Measurements from ENCODE around the gene CDH23.

CDH23 gene

GRCh38 chr10:71494476-71494875 is 97.8 kb downstream of the CDH23 start:
- no peak for DNase-seq

- DNase-seq = no peak
These were observed 98.3 kb downstream of the CDH23 start for GRCh38 chr10:71494980-71495381.

DNA sequence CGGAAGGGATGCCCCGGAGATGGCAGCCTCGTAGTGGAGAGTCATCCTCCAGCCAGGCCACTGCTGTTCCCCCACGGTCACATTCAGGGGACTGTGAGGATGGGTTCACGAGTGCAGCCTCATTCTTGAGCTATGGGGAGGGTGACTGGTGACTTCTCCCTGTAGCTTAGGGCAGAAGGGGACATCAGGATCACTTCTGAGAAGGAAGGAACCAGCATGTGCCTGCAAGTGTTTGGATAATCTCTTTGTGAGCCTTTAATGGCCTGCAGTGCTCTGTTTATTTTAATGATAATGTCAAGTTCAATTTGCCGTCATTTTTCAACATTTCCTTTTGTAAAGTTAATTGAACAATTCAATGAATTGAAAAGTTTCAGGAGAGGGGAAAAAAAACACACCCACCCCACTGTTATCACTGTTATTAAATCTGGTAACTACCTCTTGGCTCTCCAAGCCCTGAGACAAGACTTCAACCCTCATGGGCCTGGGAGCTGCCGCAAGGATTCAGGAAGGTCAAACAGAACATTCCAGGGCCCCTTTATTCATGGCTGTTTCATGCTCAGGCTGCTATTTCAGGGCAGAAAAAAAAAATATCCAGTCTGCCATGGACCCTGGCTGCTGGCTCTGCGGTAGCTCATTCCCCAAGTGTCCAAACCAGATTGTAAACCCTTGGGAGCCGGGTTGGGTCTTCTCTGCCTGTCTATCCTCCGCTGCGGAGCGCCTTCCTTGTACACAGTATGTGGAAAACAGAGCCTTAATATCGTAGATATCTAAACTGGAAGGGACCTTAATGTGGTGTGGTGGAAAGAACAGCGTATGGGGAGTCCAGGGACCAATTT is 100.4 kb downstream of the CDH23 start:
- no peak for DNase-seq

- no peak for DNase-seq
These were observed 101.1 kb downstream of the CDH23 start for GRCh38 chr10:71497763-71498326.

DNA sequence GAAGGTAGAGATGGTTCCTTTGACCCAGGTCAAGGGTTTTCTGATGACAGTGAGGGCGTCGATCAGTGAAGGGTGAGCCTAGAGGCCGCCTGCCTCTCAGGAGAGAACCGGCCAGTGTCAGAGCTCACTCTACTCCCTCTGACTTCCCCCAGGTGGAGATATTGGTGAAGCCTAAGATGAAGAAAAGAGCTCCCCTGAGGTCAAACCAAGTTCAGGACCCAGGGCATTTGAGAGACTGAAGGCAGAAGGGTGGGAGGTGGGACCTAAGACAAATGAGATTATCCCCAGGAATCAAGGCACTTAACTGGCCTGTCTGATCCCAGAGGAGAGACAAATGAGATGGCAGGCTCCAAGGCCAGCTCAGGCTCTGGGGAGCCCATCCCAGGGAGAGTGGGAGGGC is 104.7 kb downstream of the CDH23 start:
- DNase-seq = no peak

GRCh38 chr10:71502190-71502589 is 105.5 kb downstream of the CDH23 start:
- DNase-seq = no peak

- no peak for DNase-seq
These were observed 106.1 kb downstream of the CDH23 start for GRCh38 chr10:71502851-71503250.

DNA sequence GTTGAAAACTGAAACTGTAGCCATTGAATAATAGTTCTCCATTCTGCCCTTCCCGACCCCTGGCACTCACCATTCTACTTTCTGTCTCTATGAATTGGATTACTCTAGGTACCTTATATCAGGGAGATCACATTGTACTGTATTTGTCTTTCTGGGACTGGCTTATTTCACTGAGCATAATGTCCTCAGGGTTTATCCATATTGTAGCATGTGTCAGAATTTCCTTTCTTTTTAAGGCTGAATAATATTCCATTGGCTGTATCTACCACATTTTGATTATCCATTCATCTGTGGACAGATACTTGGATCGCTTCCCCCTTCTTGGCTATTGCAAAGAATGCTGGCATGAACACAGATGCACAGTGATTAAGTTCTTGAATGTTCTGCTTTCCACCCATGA is 107.4 kb downstream of the CDH23 start:
- DNase-seq = no peak

GRCh38 chr10:71504570-71504969 is 107.8 kb downstream of the CDH23 start:
- DNase-seq = no peak

DNA sequence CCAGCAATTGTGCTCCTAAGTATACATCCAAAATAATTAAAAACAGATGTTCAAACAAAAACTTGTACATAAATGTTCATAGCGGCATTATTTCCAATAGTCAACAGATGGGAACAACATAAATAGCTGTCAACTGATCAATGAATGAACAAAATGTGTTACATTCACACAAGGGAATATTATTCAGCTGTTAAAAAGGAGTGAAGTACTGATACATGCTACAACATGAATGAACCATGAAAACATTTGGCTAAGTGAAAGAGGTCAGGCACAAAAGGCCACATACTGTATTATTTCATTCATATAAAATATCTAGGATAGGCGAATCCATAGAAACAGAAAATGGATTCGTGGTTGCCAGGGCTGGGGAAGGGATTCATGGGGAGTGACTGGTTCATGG is 109.1 kb downstream of the CDH23 start:
- no peak for DNase-seq

- no peak for DNase-seq
These were observed 112.7 kb downstream of the CDH23 start for GRCh38 chr10:71509444-71509843.

GRCh38 chr10:71511206-71511605 is 114.5 kb downstream of the CDH23 start:
- DNase-seq = no peak

- DNase-seq = no peak
These were observed 115.6 kb downstream of the CDH23 start for GRCh38 chr10:71512312-71512711.

GRCh38 chr10:71512761-71513539 is 116.2 kb downstream of the CDH23 start:
- DNase-seq = no peak

DNA sequence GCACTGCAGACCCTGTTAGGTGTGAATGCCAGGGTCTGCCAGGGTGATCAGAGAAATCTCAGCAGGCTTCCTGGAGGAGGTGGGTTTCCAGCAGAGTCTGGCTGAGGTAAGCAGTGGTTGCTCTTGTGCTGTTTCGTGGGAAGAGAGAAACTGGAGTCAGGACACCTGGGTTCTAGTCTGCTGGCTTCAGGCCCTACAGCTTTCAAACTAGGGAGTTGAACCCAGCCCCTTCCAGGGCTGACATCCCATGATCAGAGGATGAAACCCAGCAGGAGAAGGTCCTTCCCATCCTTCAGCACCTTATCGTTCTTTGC is 116.8 kb downstream of the CDH23 start:
- no peak for DNase-seq

- DNase-seq = no peak
These were observed 117.2 kb downstream of the CDH23 start for GRCh38 chr10:71513936-71514335.

DNA sequence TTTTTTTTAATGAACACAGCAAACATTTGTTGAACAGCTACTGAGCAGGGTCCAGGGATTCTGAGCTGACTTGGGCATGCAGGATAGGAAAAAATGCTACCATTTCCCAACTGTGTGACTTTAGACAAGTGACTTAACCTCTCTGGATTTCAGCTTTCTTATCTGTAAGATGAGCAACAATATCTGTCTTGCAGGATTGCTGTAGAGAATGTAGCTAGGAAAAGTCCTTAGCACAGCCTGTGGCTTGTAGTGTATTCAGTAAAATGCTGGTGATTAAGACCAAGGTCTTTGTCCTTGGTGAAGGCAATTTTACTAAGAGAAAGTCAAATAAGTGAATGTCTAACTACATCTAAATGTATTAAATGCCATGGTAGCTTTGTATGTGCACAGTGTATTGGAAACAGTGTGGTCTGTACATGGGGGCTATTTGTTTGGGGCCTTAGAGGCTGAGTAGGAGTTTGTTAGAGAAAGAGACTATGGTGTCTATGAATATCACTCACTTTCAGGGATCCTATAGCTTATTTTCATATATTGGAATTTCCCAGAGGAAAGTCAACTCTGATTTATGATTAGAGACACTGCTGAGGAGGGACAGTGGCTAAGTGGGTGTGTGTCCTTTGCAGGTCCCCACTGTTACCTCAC is 118.9 kb downstream of the CDH23 start:
- no peak for DNase-seq

DNA sequence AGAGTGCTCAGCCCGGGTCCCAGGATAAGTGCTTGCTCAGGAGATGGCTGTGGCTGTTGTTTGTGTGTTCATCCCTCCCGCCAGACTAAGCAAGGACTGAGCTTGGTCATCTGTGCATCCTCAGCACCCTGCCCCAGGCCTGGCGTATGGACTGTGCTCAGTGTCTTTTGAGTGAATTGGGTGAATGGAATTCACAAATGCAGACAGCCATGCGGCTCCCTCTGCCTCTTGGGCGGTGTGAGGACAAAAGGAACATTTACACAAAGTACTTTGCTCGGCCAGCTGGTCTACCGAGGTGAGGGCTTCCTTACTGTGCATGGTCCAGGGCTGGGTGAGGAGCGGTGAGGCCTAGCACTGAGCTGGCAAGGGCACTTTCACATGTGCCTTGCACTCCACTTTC is 120.2 kb downstream of the CDH23 start:
- DNase-seq = no peak

DNA sequence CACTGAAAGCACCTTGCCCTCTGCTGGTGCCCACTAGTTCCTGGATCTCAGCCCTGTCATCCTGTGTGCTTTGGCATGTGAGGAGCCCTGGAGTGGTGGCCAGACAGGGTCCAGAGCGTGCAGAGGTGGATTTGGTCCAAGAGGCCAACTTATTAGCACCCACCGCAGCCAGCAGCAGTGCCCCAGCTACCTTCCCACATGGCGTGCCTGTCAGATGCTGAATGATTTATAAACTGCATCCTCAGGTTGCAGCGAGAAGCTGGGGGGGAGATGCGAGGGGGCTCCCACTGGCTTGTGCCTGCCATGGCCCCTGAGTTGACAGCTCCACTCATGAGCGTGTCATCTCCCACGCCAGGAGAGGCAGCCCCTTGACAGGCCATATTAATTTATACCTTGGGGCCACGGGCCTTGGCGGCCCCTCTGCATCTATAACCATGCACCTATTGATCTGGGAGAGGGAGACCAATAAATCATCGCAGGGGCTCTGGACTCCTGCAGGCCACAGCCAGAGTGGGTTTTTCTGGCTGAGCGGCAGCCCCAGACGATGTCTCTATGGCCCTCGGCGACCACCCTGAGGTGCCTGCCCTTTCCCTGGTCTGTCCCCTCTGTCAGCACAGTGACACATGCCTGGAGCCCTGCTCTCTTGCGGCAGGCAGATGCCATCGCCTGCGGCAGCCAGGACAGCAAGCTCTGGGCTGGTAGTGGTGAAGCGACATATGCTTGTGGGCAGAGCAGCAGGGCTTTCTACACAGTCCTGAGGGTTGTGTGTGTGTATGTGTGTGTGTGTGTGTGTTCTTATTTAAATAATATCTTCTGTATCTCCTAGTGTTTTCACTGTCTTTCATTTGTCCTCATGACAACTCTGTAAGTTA is 120.8 kb downstream of the CDH23 start:
- DNase-seq = no peak

DNA sequence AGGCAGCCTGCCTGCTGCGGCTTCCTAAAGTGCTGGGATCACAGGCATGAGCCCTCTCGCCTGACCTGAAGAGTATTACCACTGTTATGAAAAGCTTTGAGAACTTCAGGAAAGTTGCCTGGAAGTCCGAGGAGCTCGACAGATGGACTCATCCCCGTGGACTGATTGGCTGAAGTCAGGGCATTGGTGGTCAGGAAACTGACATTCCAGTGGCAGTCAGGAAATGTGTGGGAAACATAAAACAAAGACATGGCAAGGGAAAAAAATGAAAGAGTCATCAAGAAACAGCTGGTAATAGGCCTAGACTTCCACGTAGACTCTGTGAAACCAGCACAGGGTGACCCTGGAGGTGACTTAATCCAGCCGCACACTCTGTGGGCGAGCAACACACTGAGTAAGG is 123.3 kb downstream of the CDH23 start:
- DNase-seq = no peak

- no peak for DNase-seq
These were observed 125.1 kb downstream of the CDH23 start for GRCh38 chr10:71521504-71522441.
